ENCODE data around the gene POLG. TPM values are rescaled to one million over a fixed set of nuclear protein-coding genes. Genes with fewer than 3 reads are reported as not detected.
"Not testable (repeated sequence)": the region's sequence is repeated elsewhere in the genome, so short reads cannot be mapped to it uniquely, and the experiment has no call there.

POLG gene
- total RNA-seq, 1 donor from 2014 or later, result 53.5 TPM

DNA sequence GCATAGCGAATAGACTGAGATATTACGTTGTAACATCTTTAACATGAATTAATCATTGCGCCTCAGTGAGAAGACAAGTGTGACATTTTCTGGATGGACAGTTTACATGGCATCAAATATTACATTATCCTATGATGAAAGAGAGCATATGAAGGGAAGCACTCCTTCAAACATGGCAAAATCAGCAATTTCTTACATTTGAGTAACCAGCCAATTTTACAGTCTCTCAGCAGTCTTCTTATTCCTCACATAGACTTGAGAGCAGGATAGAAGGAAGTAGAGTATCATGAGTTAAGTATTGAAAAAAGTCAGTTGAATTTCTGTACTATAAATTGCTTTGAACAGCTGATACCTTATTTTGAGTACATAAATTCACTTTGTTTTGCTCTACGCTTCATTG is 52.0 kb downstream of the POLG start:
- DNase-seq (ENCODE audit: low read depth in 2 of 2), result no peak

DNA sequence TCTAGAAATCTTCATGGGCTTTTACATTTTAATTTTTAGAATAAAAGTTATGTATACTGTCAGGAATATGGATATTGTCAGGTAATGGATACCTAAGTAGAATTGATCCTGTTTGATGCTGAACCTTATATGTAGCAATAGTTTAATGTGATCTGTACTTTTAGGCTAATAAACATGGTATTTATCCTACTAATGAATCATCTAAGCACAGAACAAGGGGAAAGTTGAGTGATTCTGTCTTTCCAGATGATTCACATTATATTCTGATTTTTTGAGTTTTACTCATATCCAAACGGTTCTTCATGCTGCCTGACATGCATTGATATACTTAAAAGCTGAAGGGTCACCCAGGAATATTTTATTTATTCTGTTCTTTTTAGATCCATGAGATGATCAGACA is 56.3 kb downstream of the POLG start:
- DNase-seq (ENCODE audit: low read depth in 2 of 2), result no peak

DNA sequence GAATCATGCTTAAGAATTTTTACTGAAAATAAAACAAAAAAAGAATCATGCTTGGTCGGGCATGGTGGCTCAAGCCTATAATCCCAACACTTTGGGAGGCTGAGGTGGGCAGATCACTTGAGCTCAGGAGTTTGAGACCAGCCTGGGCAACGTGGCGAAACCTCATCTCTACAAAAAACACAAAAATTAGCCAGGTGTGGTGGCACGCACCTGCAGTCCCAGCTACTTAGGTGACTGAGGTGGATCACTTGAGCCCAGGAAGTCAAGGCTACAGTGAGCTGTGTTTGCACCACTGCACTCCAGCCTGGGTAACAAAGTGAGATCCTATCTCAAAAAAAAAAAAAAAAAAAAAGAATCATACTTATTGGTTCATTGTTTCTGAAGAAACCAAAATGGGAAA is 57.3 kb downstream of the POLG start:
- DNase-seq (ENCODE audit: low read depth in 2 of 2), result not testable (repeated sequence)

Other genes with a start within 250 kb of the POLG start
- gene ABHD2, start 246.4 kb downstream of the POLG start, total RNA-seq, result 32.1 and 47.9 TPM in 2 replicates
- not detected in 2 replicates for gene RLBP1, start 113.2 kb downstream of the POLG start, total RNA-seq
- 19.3 and 33.6 TPM in 2 replicates for gene FANCI, start 90.8 kb downstream of the POLG start, total RNA-seq
- gene RHCG, start 161.8 kb upstream of the POLG start, total RNA-seq, result not detected in 2 replicates
- 1.5 and 2.7 TPM in 2 replicates for gene TICRR, start 240.6 kb upstream of the POLG start, total RNA-seq

Measured in dermis microvascular lymphatic vessel endothelial cell (primary cell).